H1 (cell line): Measurements from ENCODE around the gene SLC2A13. TPM values are rescaled to one million over a fixed set of nuclear protein-coding genes. Genes with fewer than 3 reads are reported as not detected.

Experiments
- CTCF ChIA-PET: fragments of 300-600 bp; sonication (Branson Sonifier 250); formaldehyde crosslinking; loops from one replicate; lab custom pipeline; 2021; ENCODE audit not compliant: partially characterized antibody; lab: Charles Lee
- POLR2A ChIA-PET: fragments of 300-600 bp; sonication (Branson Sonifier 250); formaldehyde crosslinking; loops from one replicate; lab custom pipeline; 2021; ENCODE audit warnings: inconsistent platforms; ENCODE audit not compliant: partially characterized antibody; lab: Charles Lee
- DNase-seq, 2 experiments: peaks; one replicate each; pipeline versions ENCODE4 v3.0.0 to v3.0.0-alpha.2; 2010 to 2022; ENCODE audit warnings: low spot score in 2 of 2, low read depth in 1 of 2, mixed read lengths in 1 of 2
- FAIRE-seq: peaks from 2 replicates; lab custom pipeline; 2011; peaks lifted over from hg19 to GRCh38; lab: Jason Lieb, UNC
- H2AFZ ChIP-seq: 2 replicates; pipeline ENCODE4 v1.8.1; 2012; ENCODE audit warnings: low read length, inconsistent platforms
- H2AK5ac ChIP-seq: 2 replicates; pipeline ENCODE4 v1.6.1; 2013; ENCODE audit warnings: low read depth, low read length
- H2BK120ac ChIP-seq: replicated peaks from 2 replicates; pipeline ENCODE3; 2013; ENCODE audit warnings: low read depth, low read length, inconsistent platforms
- H2BK12ac ChIP-seq: 2 replicates; pipeline ENCODE4 v1.6.1; 2013; ENCODE audit warnings: low read depth, low read length
- H2BK15ac ChIP-seq: 2 replicates; pipeline ENCODE4 v1.6.1; 2013; ENCODE audit warnings: low read length
- H2BK20ac ChIP-seq: 2 replicates; pipeline ENCODE4 v1.6.1; 2013; ENCODE audit warnings: low read length
- H2BK5ac ChIP-seq: 2 replicates; pipeline ENCODE4 v1.6.1; 2013; ENCODE audit warnings: low read depth, low read length
- H3K14ac ChIP-seq: 2 replicates; pipeline ENCODE4 v1.6.1; 2013; ENCODE audit warnings: inconsistent platforms; ENCODE audit not compliant: insufficient read length
- H3K18ac ChIP-seq: 2 replicates; pipeline ENCODE4 v1.6.1; 2013; ENCODE audit warnings: low read length; ENCODE audit errors: extremely low read depth
- H3K23ac ChIP-seq: 2 replicates; pipeline ENCODE4 v1.6.1; 2013; ENCODE audit warnings: inconsistent platforms; ENCODE audit not compliant: insufficient read length
- H3K23me2 ChIP-seq: 2 replicates; pipeline ENCODE4 v1.6.1; 2013; ENCODE audit warnings: low read depth, low read length
- H3K27ac ChIP-seq: 2 replicates; pipeline ENCODE4 v1.6.1; 2011; ENCODE audit warnings: low read depth, low read length, inconsistent platforms
- H3K27me3 ChIP-seq, 4 experiments: replicated peaks in 1 of 4; 1 replicate in 1 of 4; 2 replicates in 3 of 4; pipeline versions ENCODE4 v1.6.1 to v1.8.1; 2011 to 2013; ENCODE audit warnings: low read length in 3 of 4, mild to moderate bottlenecking in 3 of 4, inconsistent platforms in 2 of 4, mixed read lengths in 2 of 4, moderate library complexity in 1 of 4; ENCODE audit not compliant: control insufficient read depth in 3 of 4, insufficient read depth in 3 of 4; ENCODE audit errors: extremely low read depth in 1 of 4
- H3K36me3 ChIP-seq, 4 experiments: 2 replicates each; pipeline versions ENCODE4 v1.6.1 to v1.8.1; 2011 to 2013; ENCODE audit warnings: mild to moderate bottlenecking in 4 of 4, low read length in 3 of 4, moderate library complexity in 2 of 4, control low read depth in 1 of 4, inconsistent platforms in 1 of 4; ENCODE audit not compliant: insufficient read depth in 4 of 4, control insufficient read depth in 2 of 4
- H3K4ac ChIP-seq: replicated peaks from 2 replicates; pipeline ENCODE3; 2013; ENCODE audit warnings: low read length, low read depth, mixed read lengths, inconsistent platforms; ENCODE audit not compliant: insufficient read length
- H3K4me1 ChIP-seq, 4 experiments: replicated peaks in 1 of 4; 1 replicate in 1 of 4; 2 replicates in 3 of 4; pipeline versions ENCODE4 v1.6.1 to v1.8.1; 2011 to 2013; ENCODE audit warnings: low read length in 3 of 4, inconsistent platforms in 2 of 4, mixed read lengths in 1 of 4; ENCODE audit not compliant: insufficient read depth in 4 of 4, control insufficient read depth in 3 of 4
- H3K4me2 ChIP-seq, 2 experiments: 2 replicates each; pipeline versions ENCODE4 v1.6.1 to v1.8.1; 2011 to 2013; ENCODE audit warnings: low read depth in 2 of 2, low read length in 2 of 2, control low read depth in 1 of 2, inconsistent platforms in 1 of 2, mild to moderate bottlenecking in 1 of 2; ENCODE audit not compliant: insufficient read depth in 1 of 2
- H3K4me3 ChIP-seq, 4 experiments: fragments of 200-600, 300-600 bp in 1 of 4; sonication (generic), shearing (Covaris generic), sonication (Bioruptor Twin) in 1 of 4; 2 replicates each; pipeline versions ENCODE4 v1.5.1 to v1.8.1; 2011 to 2016; ENCODE audit warnings: low read length in 4 of 4, low read depth in 3 of 4, control low read depth in 2 of 4, inconsistent platforms in 2 of 4, mild to moderate bottlenecking in 2 of 4, mixed read lengths in 1 of 4, moderate library complexity in 1 of 4; ENCODE audit not compliant: insufficient read depth in 2 of 4; ENCODE audit errors: extremely low read depth in 1 of 4
- H3K56ac ChIP-seq: replicated peaks from 2 replicates; pipeline ENCODE3; 2013; ENCODE audit warnings: low read depth, mild to moderate bottlenecking, mixed read lengths, low read length, inconsistent platforms; ENCODE audit not compliant: insufficient read length
- H3K79me1 ChIP-seq: 2 replicates; pipeline ENCODE4 v1.6.1; 2013; ENCODE audit warnings: low read depth, low read length, control low read depth
- H3K79me2 ChIP-seq, 2 experiments: 2 replicates each; pipeline versions ENCODE4 v1.6.1 to v1.8.1; 2012 to 2013; ENCODE audit warnings: low read length in 2 of 2, mild to moderate bottlenecking in 2 of 2, inconsistent platforms in 1 of 2; ENCODE audit not compliant: insufficient read depth in 2 of 2, control insufficient read depth in 1 of 2
- H3K9ac ChIP-seq, 4 experiments: replicated peaks in 1 of 4; 1 replicate in 1 of 4; 2 replicates in 3 of 4; pipeline versions ENCODE4 v1.6.1 to v1.8.1; 2011 to 2013; ENCODE audit warnings: low read depth in 3 of 4, low read length in 3 of 4, control low read depth in 2 of 4, mild to moderate bottlenecking in 2 of 4, moderate library complexity in 2 of 4, inconsistent platforms in 1 of 4; ENCODE audit errors: extremely low read depth in 1 of 4
- H3K9me3 ChIP-seq, 2 experiments: 2 replicates each; pipeline versions ENCODE4 v1.6.1 to v1.8.1; 2012 to 2013; ENCODE audit warnings: mild to moderate bottlenecking in 2 of 2, moderate library complexity in 2 of 2, control low read depth in 1 of 2, inconsistent platforms in 1 of 2, low read depth in 1 of 2, low read length in 1 of 2, mixed read lengths in 1 of 2; ENCODE audit not compliant: insufficient read depth in 2 of 2
- H4K20me1 ChIP-seq, 2 experiments: replicated peaks in 1 of 2; 2 replicates each; pipeline versions ENCODE3 to v1.8.1; 2011 to 2013; ENCODE audit warnings: inconsistent platforms in 2 of 2, low read length in 2 of 2, mild to moderate bottlenecking in 1 of 2; ENCODE audit not compliant: insufficient read depth in 2 of 2, control insufficient read depth in 1 of 2
- H4K5ac ChIP-seq: 2 replicates; pipeline ENCODE4 v1.6.1; 2013; ENCODE audit warnings: low read length, low read depth, mixed read lengths, inconsistent platforms; ENCODE audit not compliant: insufficient read length
- H4K8ac ChIP-seq: 2 replicates; pipeline ENCODE4 v1.8.0; 2013; ENCODE audit warnings: mild to moderate bottlenecking, moderate library complexity, low read length, inconsistent platforms; ENCODE audit not compliant: insufficient read depth; ENCODE audit errors: extremely low read depth
- H4K91ac ChIP-seq: replicated peaks from 2 replicates; pipeline ENCODE3; 2013; ENCODE audit warnings: low read length, mixed read lengths, inconsistent platforms; ENCODE audit not compliant: insufficient read length
- CREB1 ChIP-seq: IDR thresholded peaks from 2 replicates; pipeline ENCODE4 v1.6.1; 2012; ENCODE audit warnings: inconsistent platforms
- EP300 ChIP-seq, 2 experiments: IDR thresholded peaks; 1 replicate in 1 of 2; 2 replicates in 1 of 2; pipeline ENCODE4 v1.6.1; 2011 to 2012; ENCODE audit warnings: low read depth in 2 of 2, low read length in 2 of 2, mild to moderate bottlenecking in 2 of 2, borderline replicate concordance in 1 of 2, inconsistent platforms in 1 of 2, moderate library complexity in 1 of 2
- GABPA ChIP-seq: IDR thresholded peaks from 2 replicates; pipeline ENCODE4 v1.6.1; 2011; ENCODE audit warnings: mild to moderate bottlenecking, low read length, moderate library complexity, borderline replicate concordance; ENCODE audit not compliant: insufficient read depth
- HDAC2 ChIP-seq, 2 experiments: fragments of 300-600 bp in 1 of 2; sonication (generic) in 1 of 2; IDR thresholded peaks; 2 replicates each; pipeline ENCODE4 v1.6.1; 2011 to 2012; ENCODE audit warnings: low read depth in 2 of 2, low read length in 2 of 2, mild to moderate bottlenecking in 2 of 2, moderate library complexity in 2 of 2, borderline replicate concordance in 1 of 2, inconsistent platforms in 1 of 2
- MAFK ChIP-seq: IDR thresholded peaks from 2 replicates; pipeline ENCODE4 v1.6.1; 2012; ENCODE audit warnings: low read depth, mild to moderate bottlenecking, improper control_type of control experiment, low read length
- PHF8 ChIP-seq: fragments of 200-600 bp; sonication (generic); conservative IDR thresholded peaks from 2 replicates; pipeline ENCODE4 v1.7.1; 2012; ENCODE audit warnings: low read depth, mild to moderate bottlenecking, inconsistent platforms, low read length, moderate library complexity
- RFX5 ChIP-seq: IDR thresholded peaks from 2 replicates; pipeline ENCODE4 v1.6.1; 2011; ENCODE audit warnings: low read depth, low read length, improper control_type of control experiment, borderline replicate concordance
- SAP30 ChIP-seq: fragments of 300-600 bp; sonication (generic); IDR thresholded peaks from 2 replicates; pipeline ENCODE4 v1.7.1; 2012; ENCODE audit warnings: low read length, moderate library complexity, mild to moderate bottlenecking, inconsistent platforms; ENCODE audit not compliant: insufficient read depth, insufficient replicate concordance
- SP1 ChIP-seq: IDR thresholded peaks from 2 replicates; pipeline ENCODE4 v1.6.1; 2011; ENCODE audit warnings: low read depth, low read length
- SUZ12 ChIP-seq: fragments of 200-600 bp; sonication (generic); IDR thresholded peaks from 2 replicates; pipeline ENCODE4 v1.6.1; 2012; ENCODE audit warnings: mild to moderate bottlenecking, inconsistent platforms, low read length, moderate library complexity, mixed read lengths
- TAF1 ChIP-seq: IDR thresholded peaks from 2 replicates; pipeline ENCODE4 v1.6.1; 2011; ENCODE audit warnings: mild to moderate bottlenecking, low read depth, low read length
- TBP ChIP-seq: IDR thresholded peaks from 2 replicates; pipeline ENCODE4 v1.6.1; 2011; ENCODE audit warnings: low read depth, low read length, improper control_type of control experiment
- ZNF274 ChIP-seq: IDR thresholded peaks from 2 replicates; pipeline ENCODE4 v1.7.0; 2012; ENCODE audit warnings: low read length, borderline replicate concordance; ENCODE audit errors: extremely low read depth
- polyA plus RNA-seq, 7 experiments: library from polyadenylated mRNA; depleted of rRNA in 3 of 7; stranded (reverse) in 5 of 7; unstranded in 2 of 7; fragments of >200 nt in 5 of 7; fragments of 200-250 nt in 2 of 7; gene quantifications; 1 replicate in 5 of 7; 2 replicates in 1 of 7; 4 replicates in 1 of 7; pipeline versions ENCODE4 v1.2.1 to v1.2.3, GENCODE V29; 2011 to 2013; ENCODE audit warnings: missing spikeins in 2 of 7, mixed read lengths in 2 of 7
- total RNA-seq: library from RNA; stranded (reverse); fragmentation: NEBNext Ultra II Directional; extraction: Animal tissue kit (Norgen Biotek cat#: 25700); gene quantifications from 2 replicates; pipeline ENCODE4 v1.2.1, GENCODE V29; 2021
- TF ChIP-seq, protein P1 (sequence below): IDR thresholded peaks from 2 replicates; pipeline ENCODE4 v1.6.1; 2011; ENCODE audit warnings: low read length, improper control_type of control experiment

The SLC2A13 gene
- total and polyA plus RNA-seq, 2 of the 8 experiments (the other 6 are each of a cell fraction or from before 2014, with no cell fraction given): 2.8 to 9.6 TPM

DNA sequence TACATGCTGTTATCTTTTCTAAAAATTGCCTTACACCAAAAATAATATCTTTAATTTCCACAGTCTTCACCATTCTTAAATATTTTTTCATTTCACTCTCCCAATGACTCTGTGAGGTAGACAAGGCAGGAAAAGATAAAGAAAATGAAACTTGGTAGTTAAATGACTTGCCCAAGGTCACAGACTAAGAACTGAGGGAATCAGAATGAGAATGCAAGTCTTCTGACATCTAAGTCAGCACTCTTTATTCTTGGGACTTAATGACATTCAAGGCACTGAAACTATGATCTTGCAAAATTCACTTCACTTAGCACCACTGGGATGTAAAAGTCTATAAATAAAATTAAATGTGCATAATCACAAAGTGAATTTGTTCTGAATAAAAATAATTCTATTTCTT is 104.5 kb downstream of the SLC2A13 start:
- no peak overlapping the region for H2BK5ac ChIP-seq
- H4K5ac ChIP-seq: no peak overlapping the region
- no peak overlapping the region for H2BK15ac ChIP-seq
- no peaks in the 10 kb centered on the region for H3K79me1 ChIP-seq
- H3K27me3 ChIP-seq: no peaks in the 10 kb centered on the region
- POLR2A ChIA-PET: no interaction called here
- no peak for FAIRE-seq
- no peak overlapping the region for H2AK5ac ChIP-seq
- H3K18ac ChIP-seq: no peak overlapping the region
- no peak overlapping the region for H4K8ac ChIP-seq
- DNase-seq: no peak
- H2AFZ ChIP-seq: no peak overlapping the region
- no peaks in the 10 kb centered on the region for H3K79me2 ChIP-seq
- H3K27ac ChIP-seq: no peak overlapping the region
- no peaks in the 10 kb centered on the region for H3K4me1 ChIP-seq
- H2BK20ac ChIP-seq: no peak overlapping the region
- no peak overlapping the region for H2BK120ac ChIP-seq
- H3K9me3 ChIP-seq: peaks cover 12 to 15% of the 10 kb centered on the region in 2 experiments; a peak in 3 of 4 replicates
- CTCF ChIA-PET: interaction anchor here (1.2 to 2.2 kb wide), 2 partner anchors 10 kb away, joined by 7 to 10 read pairs; no protein-coding TSS in a partner anchor
- no peak overlapping the region for H3K14ac ChIP-seq
- H4K91ac ChIP-seq: no peak overlapping the region
- no peak overlapping the region for H3K23ac ChIP-seq
- H3K9ac ChIP-seq: no peak overlapping the region
- no peak overlapping the region for H3K4me3 ChIP-seq
- peaks cover 0 to 6% (median 0%) of the 10 kb centered on the region in 4 experiments; a peak in 2 of 8 replicates for H3K36me3 ChIP-seq
- no peak overlapping the region for H2BK12ac ChIP-seq
- H3K23me2 ChIP-seq: no peaks in the 10 kb centered on the region
- H3K4ac ChIP-seq: no peak overlapping the region
- H3K56ac ChIP-seq: no peak overlapping the region
- no peak overlapping the region for H3K4me2 ChIP-seq
- H4K20me1 ChIP-seq: no peaks in the 10 kb centered on the region
- no peak for TF ChIP-seq TBP
- TF ChIP-seq RFX5: no peak
- no peak for TF ChIP-seq SUZ12
- no peak for TF ChIP-seq HDAC2 (IDR thresholded peaks at IDR 0.05; ENCODE audit: borderline replicate concordance in 1 of 2, low read depth in 2 of 2, low read length in 2 of 2)
- TF ChIP-seq CREB1: no peak
- no peak for TF ChIP-seq GABPA
- no peak for TF ChIP-seq MAFK
- no peak for TF ChIP-seq SP1
- TF ChIP-seq TAF1: no peak
- TF ChIP-seq, protein P1, sequence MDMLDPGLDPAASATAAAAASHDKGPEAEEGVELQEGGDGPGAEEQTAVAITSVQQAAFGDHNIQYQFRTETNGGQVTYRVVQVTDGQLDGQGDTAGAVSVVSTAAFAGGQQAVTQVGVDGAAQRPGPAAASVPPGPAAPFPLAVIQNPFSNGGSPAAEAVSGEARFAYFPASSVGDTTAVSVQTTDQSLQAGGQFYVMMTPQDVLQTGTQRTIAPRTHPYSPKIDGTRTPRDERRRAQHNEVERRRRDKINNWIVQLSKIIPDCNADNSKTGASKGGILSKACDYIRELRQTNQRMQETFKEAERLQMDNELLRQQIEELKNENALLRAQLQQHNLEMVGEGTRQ: no peak
- TF ChIP-seq PHF8: no peak
- no peak for TF ChIP-seq EP300 (IDR thresholded peaks at IDR 0.05; ENCODE audit: borderline replicate concordance in 1 of 2, low read depth in 2 of 2, low read length in 2 of 2)
- no peak for TF ChIP-seq ZNF274
- TF ChIP-seq SAP30: no peak
